Measurements from ENCODE around the gene GRAMD1B. TPM values are rescaled to one million over a fixed set of nuclear protein-coding genes. Genes with fewer than 3 reads are reported as not detected.

The GRAMD1B gene
- total and polyA plus RNA-seq, 4 donors = 0.29 to 2.6 (median 1.3) TPM

DNA sequence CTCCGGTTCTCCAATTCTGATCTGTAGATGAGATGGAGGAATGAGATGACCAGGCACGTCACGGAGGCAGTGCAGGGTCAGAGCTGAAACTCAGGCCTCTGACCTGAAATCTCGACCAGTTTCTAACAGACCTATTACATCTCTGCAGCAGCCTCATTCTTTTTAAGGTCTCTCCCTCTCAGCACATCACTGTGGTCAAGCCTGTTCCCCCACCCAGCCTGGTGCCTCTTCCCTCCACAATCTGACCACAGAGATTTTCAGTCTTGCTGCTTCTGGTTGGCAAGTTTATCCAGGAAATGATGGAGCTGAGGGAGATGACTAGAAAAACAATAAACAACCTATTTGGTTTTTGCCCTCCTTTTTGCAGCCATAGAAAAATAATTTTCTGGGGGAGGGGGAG is 9.5 kb downstream of the GRAMD1B start:
- H3K27ac ChIP-seq (ENCODE audit: low read depth in 1 of 2, low read length in 2 of 2) = no peak overlapping the region

DNA sequence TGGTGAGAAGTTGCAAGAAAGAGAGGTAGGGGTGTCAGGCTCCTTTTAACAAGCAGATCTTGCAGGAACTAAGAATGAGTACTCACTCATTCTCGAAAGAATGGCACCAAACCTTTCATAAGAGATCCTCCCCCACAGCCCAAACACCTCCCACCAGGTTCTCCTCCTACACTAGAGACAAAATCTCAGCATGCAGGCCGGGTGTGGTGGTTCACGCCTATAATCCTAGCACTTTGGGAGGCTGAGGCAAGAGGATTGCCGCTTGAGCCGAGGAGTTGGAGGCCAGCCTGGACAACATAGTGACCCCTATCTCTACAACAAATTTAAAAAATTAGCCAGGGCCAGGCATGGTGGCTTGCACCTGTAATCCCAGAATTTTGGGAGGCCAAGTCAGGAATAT is 11.1 kb downstream of the GRAMD1B start:
- no peaks in the 10 kb centered on the region for H3K4me1 ChIP-seq (ENCODE audit: control insufficient read depth in 4 of 4, insufficient read depth in 4 of 4, low read length in 3 of 4)
- no peak overlapping the region for H3K4me3 ChIP-seq (ENCODE audit: low read depth in 1 of 3, low read length in 3 of 3)
- no peaks in the 10 kb centered on the region for H3K36me3 ChIP-seq (ENCODE audit: control insufficient read depth in 4 of 4, insufficient read depth in 3 of 4, low read depth in 1 of 4, low read length in 3 of 4)
- 95% methylated on average over 5 of the region's 5 CpGs for WGBS
- H3K27me3 ChIP-seq (ENCODE audit: control insufficient read depth in 4 of 4, insufficient read depth in 4 of 4, low read length in 3 of 4) = no peaks in the 10 kb centered on the region
- peaks cover 0 to 2% (median 0%) of the 10 kb centered on the region in 4 donors for H3K9me3 ChIP-seq (ENCODE audit: control insufficient read depth in 4 of 4, low read length in 3 of 4)
- DNase-seq (ENCODE audit: low spot score) = no peak
- H3K9ac ChIP-seq (ENCODE audit: low read depth in 1 of 2, low read length in 2 of 2) = no peak overlapping the region
- no peak overlapping the region for H3K27ac ChIP-seq (ENCODE audit: low read depth in 1 of 2, low read length in 2 of 2)
- TF ChIP-seq HNF4A (conservative IDR thresholded peaks at IDR 0.05) (no peak), GABPA (IDR thresholded peaks at IDR 0.05 in 1 of 2, conservative IDR thresholded peaks at IDR 0.05 in 1 of 2) (no peak), RAD21 (IDR thresholded peaks at IDR 0.05) (no peak), HNF4G (IDR thresholded peaks at IDR 0.05) (no peak), SP1 (IDR thresholded peaks at IDR 0.05) (no peak), FOXA2 (IDR thresholded peaks at IDR 0.05) (no peak), TAF1 (conservative IDR thresholded peaks at IDR 0.05) (no peak), JUND (IDR thresholded peaks at IDR 0.05) (no peak), EGR1 (IDR thresholded peaks at IDR 0.05; ENCODE audit: low read depth in 2 of 2) (no peak), YY1 (IDR thresholded peaks at IDR 0.05) (no peak), RXRA (IDR thresholded peaks at IDR 0.05) (no peak)
- TF ChIP-seq, protein P1, sequence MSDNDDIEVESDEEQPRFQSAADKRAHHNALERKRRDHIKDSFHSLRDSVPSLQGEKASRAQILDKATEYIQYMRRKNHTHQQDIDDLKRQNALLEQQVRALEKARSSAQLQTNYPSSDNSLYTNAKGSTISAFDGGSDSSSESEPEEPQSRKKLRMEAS (IDR thresholded peaks at IDR 0.05) = no peak
- TF ChIP-seq, protein P2, sequence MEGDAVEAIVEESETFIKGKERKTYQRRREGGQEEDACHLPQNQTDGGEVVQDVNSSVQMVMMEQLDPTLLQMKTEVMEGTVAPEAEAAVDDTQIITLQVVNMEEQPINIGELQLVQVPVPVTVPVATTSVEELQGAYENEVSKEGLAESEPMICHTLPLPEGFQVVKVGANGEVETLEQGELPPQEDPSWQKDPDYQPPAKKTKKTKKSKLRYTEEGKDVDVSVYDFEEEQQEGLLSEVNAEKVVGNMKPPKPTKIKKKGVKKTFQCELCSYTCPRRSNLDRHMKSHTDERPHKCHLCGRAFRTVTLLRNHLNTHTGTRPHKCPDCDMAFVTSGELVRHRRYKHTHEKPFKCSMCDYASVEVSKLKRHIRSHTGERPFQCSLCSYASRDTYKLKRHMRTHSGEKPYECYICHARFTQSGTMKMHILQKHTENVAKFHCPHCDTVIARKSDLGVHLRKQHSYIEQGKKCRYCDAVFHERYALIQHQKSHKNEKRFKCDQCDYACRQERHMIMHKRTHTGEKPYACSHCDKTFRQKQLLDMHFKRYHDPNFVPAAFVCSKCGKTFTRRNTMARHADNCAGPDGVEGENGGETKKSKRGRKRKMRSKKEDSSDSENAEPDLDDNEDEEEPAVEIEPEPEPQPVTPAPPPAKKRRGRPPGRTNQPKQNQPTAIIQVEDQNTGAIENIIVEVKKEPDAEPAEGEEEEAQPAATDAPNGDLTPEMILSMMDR (IDR thresholded peaks at IDR 0.05; ENCODE audit: low read depth, low read length, missing input control) = no peak

More for the DNA sequence above, 9.5 kb downstream of the GRAMD1B start:
- no peaks in the 10 kb centered on the region for H3K36me3 ChIP-seq (ENCODE audit: control insufficient read depth in 4 of 4, insufficient read depth in 3 of 4, low read depth in 1 of 4, low read length in 3 of 4)
- H3K27me3 ChIP-seq (ENCODE audit: control insufficient read depth in 4 of 4, insufficient read depth in 4 of 4, low read length in 3 of 4) = no peaks in the 10 kb centered on the region
- WGBS = 87% methylated on average over 4 of the region's 4 CpGs
- DNase-seq (ENCODE audit: low spot score) = no peak
- peaks cover 0 to 2% (median 0%) of the 10 kb centered on the region in 4 donors for H3K9me3 ChIP-seq (ENCODE audit: control insufficient read depth in 4 of 4, low read length in 3 of 4)
- H3K9ac ChIP-seq (ENCODE audit: low read depth in 1 of 2, low read length in 2 of 2) = no peak overlapping the region
- TF ChIP-seq HNF4G (IDR thresholded peaks at IDR 0.05) (no peak), RXRA (IDR thresholded peaks at IDR 0.05) (no peak), NR2F2 (IDR thresholded peaks at IDR 0.05) (no peak), RAD21 (IDR thresholded peaks at IDR 0.05) (no peak), YY1 (IDR thresholded peaks at IDR 0.05) (no peak), GABPA (IDR thresholded peaks at IDR 0.05 in 1 of 2, conservative IDR thresholded peaks at IDR 0.05 in 1 of 2) (no peak), FOXA2 (IDR thresholded peaks at IDR 0.05) (no peak), EGR1 (IDR thresholded peaks at IDR 0.05; ENCODE audit: low read depth in 2 of 2) (no peak), TAF1 (conservative IDR thresholded peaks at IDR 0.05) (no peak), FOXA1 (IDR thresholded peaks at IDR 0.05) (no peak), SP1 (IDR thresholded peaks at IDR 0.05) (no peak), JUND (IDR thresholded peaks at IDR 0.05) (no peak), HNF4A (conservative IDR thresholded peaks at IDR 0.05) (no peak)
- TF ChIP-seq, protein P3, sequence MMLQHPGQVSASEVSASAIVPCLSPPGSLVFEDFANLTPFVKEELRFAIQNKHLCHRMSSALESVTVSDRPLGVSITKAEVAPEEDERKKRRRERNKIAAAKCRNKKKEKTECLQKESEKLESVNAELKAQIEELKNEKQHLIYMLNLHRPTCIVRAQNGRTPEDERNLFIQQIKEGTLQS (IDR thresholded peaks at IDR 0.05) = no peak
- TF ChIP-seq, protein P4, sequence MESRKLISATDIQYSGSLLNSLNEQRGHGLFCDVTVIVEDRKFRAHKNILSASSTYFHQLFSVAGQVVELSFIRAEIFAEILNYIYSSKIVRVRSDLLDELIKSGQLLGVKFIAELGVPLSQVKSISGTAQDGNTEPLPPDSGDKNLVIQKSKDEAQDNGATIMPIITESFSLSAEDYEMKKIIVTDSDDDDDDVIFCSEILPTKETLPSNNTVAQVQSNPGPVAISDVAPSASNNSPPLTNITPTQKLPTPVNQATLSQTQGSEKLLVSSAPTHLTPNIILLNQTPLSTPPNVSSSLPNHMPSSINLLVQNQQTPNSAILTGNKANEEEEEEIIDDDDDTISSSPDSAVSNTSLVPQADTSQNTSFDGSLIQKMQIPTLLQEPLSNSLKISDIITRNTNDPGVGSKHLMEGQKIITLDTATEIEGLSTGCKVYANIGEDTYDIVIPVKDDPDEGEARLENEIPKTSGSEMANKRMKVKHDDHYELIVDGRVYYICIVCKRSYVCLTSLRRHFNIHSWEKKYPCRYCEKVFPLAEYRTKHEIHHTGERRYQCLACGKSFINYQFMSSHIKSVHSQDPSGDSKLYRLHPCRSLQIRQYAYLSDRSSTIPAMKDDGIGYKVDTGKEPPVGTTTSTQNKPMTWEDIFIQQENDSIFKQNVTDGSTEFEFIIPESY (IDR thresholded peaks at IDR 0.05) = no peak
- TF ChIP-seq, protein P2 (IDR thresholded peaks at IDR 0.05; ENCODE audit: low read depth, low read length, missing input control) = no peak
- TF ChIP-seq, protein P5, sequence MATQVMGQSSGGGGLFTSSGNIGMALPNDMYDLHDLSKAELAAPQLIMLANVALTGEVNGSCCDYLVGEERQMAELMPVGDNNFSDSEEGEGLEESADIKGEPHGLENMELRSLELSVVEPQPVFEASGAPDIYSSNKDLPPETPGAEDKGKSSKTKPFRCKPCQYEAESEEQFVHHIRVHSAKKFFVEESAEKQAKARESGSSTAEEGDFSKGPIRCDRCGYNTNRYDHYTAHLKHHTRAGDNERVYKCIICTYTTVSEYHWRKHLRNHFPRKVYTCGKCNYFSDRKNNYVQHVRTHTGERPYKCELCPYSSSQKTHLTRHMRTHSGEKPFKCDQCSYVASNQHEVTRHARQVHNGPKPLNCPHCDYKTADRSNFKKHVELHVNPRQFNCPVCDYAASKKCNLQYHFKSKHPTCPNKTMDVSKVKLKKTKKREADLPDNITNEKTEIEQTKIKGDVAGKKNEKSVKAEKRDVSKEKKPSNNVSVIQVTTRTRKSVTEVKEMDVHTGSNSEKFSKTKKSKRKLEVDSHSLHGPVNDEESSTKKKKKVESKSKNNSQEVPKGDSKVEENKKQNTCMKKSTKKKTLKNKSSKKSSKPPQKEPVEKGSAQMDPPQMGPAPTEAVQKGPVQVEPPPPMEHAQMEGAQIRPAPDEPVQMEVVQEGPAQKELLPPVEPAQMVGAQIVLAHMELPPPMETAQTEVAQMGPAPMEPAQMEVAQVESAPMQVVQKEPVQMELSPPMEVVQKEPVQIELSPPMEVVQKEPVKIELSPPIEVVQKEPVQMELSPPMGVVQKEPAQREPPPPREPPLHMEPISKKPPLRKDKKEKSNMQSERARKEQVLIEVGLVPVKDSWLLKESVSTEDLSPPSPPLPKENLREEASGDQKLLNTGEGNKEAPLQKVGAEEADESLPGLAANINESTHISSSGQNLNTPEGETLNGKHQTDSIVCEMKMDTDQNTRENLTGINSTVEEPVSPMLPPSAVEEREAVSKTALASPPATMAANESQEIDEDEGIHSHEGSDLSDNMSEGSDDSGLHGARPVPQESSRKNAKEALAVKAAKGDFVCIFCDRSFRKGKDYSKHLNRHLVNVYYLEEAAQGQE (IDR thresholded peaks at IDR 0.05) = no peak
- H3K4me3 ChIP-seq (ENCODE audit: low read depth in 1 of 3, low read length in 3 of 3) = no peak overlapping the region
- H3K4me1 ChIP-seq (ENCODE audit: control insufficient read depth in 4 of 4, insufficient read depth in 4 of 4, low read length in 3 of 4) = no peaks in the 10 kb centered on the region

Data from liver (tissue), 9 donors.